GM12878 (cell line): ENCODE results near the gene LHX2. TPM values are rescaled to one million over a fixed set of nuclear protein-coding genes. Genes with fewer than 3 reads are reported as not detected.

Experiments used
- BCL3 ChIP-seq: IDR thresholded peaks from 2 replicates; pipeline ENCODE4 v1.6.1; 2011; ENCODE audit warnings: borderline replicate concordance, low read depth, mild to moderate bottlenecking, moderate library complexity, low read length; ENCODE audit not compliant: insufficient read depth, poor library complexity, severe bottlenecking
- FOS ChIP-seq: IDR thresholded peaks from 3 replicates; pipeline ENCODE4 v1.6.1; 2011; ENCODE audit warnings: borderline replicate concordance; ENCODE audit not compliant: insufficient read length; ENCODE audit errors: extremely low read depth
- HDAC2 ChIP-seq: fragments of 200-600 bp; sonication (generic); IDR thresholded peaks from 2 replicates; pipeline ENCODE4 v1.6.1; 2017
- PRDM15 ChIP-seq: fragments of 450-650 bp; formaldehyde crosslinking; IDR thresholded peaks from 2 replicates; pipeline ENCODE4 v1.4.0; 2020; ENCODE audit warnings: mild to moderate bottlenecking, moderate library complexity
- ZBTB11 ChIP-seq: fragments of 450-650 bp; formaldehyde crosslinking; IDR thresholded peaks from 2 replicates; pipeline ENCODE4 v1.5.0; 2022; ENCODE audit warnings: mild to moderate bottlenecking, missing genetic modification characterization
- polyA plus RNA-seq, 11 experiments: library from polyadenylated mRNA; depleted of rRNA in 4 of 11; unstranded in 6 of 11; stranded (reverse) in 5 of 11; fragments of >200 nt; fragmentation: Nextera tagmentation in 4 of 11; fragmentation: Illumina TruSeq in 1 of 11; extraction: Ambion mirVana in 4 of 11; extraction: Trizol in 1 of 11; gene quantifications; 1 replicate in 1 of 11; 2 replicates in 10 of 11; pipeline versions ENCODE4 v1.2.1 to v1.2.3, GENCODE V29; 2011 to 2016; ENCODE audit warnings: inconsistent platforms in 2 of 11, missing spikeins in 2 of 11, low read depth in 1 of 11
- total RNA-seq, 4 experiments: library from RNA; depleted of rRNA in 3 of 4; stranded (reverse); fragments of >200 nt in 3 of 4; fragmentation: Illumina TruSeq in 1 of 4; extraction: Trizol in 1 of 4; gene quantifications; 2 replicates each; pipeline versions ENCODE4 v1.2.1 to v1.2.3, GENCODE V29; 2013 to 2021

The LHX2 gene
- total and polyA plus RNA-seq, 10 of the 15 experiments (the other 5 are each of a cell fraction or from before 2014, with no cell fraction given) = 0.82 to 69.8 (median 5.3) TPM

GRCh38 chr9:124032247-124032646 lies 20.7 kb downstream of the LHX2 start (continued):
- no peak for TF ChIP-seq ZBTB11 (CRISPR knock-in tag)
- no peak for TF ChIP-seq HDAC2
- no peak for TF ChIP-seq PRDM15 (CRISPR knock-in tag)
- TF ChIP-seq BCL3 = no peak
- no peak for TF ChIP-seq FOS
